Esophagus squamous epithelium (tissue), 4 donors: Measurements from ENCODE around the gene VPS35L.

Source experiments
- CTCF ChIP-seq, 6 experiments: fragments of 450-650 bp in 4 of 6; fragments of 200-600 bp in 2 of 6; sonication (generic) in 2 of 6; IDR thresholded peaks; one replicate each; pipeline ENCODE4 v1.5.1; 2016 to 2019; ENCODE audit warnings: antibody characterized with exemption in 6 of 6, mild to moderate bottlenecking in 4 of 6, moderate library complexity in 4 of 6
- POLR2A ChIP-seq, 4 donors: fragments of 450-650 bp; IDR thresholded peaks; one replicate each; pipeline ENCODE4 v1.6.1; 2017; ENCODE audit warnings: antibody characterized with exemption in 4 of 4, mild to moderate bottlenecking in 4 of 4, moderate library complexity in 3 of 4

GRCh38 chr16:19722269-19722952 lies 166.9 kb downstream of the VPS35L start:
- TF ChIP-seq CTCF (IDR thresholded peaks at IDR 0.05) (no peak), POLR2A (IDR thresholded peaks at IDR 0.05) (no peak)
